Right renal cortex interstitium (tissue), 3 donors: Measurements from ENCODE around the gene TYMP. TPM values are rescaled to one million over a fixed set of nuclear protein-coding genes. Genes with fewer than 3 reads are reported as not detected.

ENCODE experiments used
- DNase-seq, 3 donors: peaks; one replicate each; pipeline ENCODE4 v3.0.0-alpha.2; 2013; ENCODE audit warnings: low read depth in 3 of 3, low spot score in 2 of 3
- polyA plus RNA-seq, 3 donors: library from polyadenylated mRNA; unstranded; fragments of 120-200 nt; gene quantifications; one replicate each; pipeline ENCODE4 v1.2.1, GENCODE V29; 2013; ENCODE audit not compliant: insufficient read length in 3 of 3

The TYMP gene
- polyA plus RNA-seq, 3 donors: 1.0 to 1.2 (median 1.1) TPM

DNA sequence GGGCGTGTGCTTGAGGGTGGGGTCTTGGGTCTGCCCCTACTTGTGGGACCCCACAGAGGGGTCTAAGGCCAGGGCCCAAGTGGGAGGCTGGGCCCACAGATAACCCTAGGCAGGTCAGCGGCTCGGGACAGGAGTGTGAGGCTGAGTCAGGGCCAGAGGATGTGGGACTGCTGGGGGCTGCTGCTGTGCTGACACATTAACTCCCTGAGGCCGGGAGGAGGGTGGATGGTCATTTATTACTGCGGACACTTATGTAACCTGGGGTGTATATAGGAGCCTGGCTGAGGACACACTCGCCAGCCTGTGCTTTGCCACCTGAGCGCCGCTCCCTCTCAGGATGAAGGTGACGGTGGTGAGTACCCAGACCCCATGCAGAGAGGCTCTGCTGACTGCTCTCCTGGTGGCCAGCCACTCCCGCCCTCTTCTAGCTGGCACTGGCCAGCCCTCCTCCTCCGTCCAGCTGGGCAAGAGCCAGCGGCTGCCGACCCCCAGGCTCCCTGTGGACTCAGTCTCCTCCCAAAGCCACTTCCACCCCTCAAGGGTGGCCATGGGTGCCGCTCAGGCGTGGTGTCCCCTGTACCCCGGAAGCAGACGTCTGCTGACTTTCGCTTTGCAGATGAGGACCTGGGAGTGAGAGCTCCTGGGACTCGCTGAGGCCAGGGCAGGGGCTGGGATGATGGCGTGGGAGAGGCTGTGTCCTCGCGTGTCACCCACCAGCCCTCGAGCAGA, 43.1 kb downstream of the TYMP start, which contains the start of gene MIOX:
MIOX (plus strand) TSS at position 299 of the 729 bp plus-strand sequence; CDS start at position 338, 39 bp downstream.
- no peak for DNase-seq

DNA sequence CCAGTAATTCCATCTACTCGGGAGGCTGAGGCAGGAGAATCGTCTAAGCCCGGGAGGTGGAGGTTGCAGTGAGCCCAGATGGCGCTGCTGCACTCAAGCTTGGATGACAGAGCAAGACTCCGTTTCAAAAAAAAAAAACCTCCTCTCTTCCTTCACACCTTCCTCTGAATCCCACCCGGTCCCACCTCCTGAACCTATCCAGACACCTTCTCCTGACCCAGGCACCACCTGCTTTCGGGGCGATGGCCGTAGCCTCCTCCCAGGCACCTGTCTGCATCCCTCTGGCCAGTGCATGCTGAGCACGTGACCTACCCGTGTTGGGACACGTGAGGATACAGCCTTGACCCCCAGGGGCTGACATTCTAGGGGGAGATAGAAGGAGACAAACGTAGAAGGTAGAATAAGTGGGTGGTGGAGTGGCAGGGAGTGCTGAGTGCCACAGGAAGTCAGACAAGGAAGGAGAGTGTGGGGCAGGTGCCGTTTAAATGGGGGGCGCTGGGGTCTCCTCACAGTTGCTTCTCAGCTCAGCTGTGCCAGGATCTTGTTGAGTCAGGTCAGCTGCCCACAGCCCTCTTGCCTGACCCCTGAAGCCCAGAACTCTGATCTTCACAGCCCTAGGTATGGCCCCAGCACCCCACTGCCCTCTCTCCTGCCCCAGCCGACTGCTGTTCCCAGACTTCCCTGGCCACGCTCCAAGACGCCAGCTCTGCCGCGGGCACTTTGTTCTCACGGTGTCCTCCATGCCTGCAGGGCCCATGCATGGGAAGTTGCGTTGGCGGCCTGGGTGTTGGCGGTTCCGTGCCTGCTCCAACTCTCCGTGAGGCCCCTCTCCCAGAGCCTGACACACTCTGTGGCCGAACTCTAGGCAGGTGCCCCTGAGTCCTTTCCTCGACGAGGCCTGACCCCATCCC, 44.3 kb downstream of the TYMP start:
- DNase-seq: no peak

GRCh38 chr22:50483977-50484853, 45.6 kb downstream of the TYMP start:
- DNase-seq: no peak

- no peak for DNase-seq
Measured at GRCh38 chr22:50483556-50483955, 46.3 kb downstream of the TYMP start.

DNA sequence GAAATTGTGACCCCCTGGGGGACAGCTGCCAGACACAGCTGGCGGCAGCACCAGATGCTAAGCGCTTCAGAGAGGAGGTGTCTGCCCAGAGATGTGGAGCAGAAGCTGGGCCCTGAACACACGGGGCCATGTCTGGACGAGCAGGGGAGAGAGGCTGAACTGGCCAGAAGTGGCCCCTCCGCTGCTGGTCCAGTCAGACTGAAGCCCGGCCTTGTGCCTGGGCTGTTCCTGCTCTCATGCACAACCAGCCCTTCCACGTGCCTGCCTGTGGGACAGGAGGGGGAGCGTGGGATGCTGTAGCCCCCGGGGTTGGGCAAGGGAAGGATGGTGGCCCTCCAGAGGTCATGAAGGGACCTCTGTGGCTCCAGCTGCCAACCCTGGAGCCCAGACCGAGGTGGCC, 46.7 kb downstream of the TYMP start:
- DNase-seq: no peak

DNA sequence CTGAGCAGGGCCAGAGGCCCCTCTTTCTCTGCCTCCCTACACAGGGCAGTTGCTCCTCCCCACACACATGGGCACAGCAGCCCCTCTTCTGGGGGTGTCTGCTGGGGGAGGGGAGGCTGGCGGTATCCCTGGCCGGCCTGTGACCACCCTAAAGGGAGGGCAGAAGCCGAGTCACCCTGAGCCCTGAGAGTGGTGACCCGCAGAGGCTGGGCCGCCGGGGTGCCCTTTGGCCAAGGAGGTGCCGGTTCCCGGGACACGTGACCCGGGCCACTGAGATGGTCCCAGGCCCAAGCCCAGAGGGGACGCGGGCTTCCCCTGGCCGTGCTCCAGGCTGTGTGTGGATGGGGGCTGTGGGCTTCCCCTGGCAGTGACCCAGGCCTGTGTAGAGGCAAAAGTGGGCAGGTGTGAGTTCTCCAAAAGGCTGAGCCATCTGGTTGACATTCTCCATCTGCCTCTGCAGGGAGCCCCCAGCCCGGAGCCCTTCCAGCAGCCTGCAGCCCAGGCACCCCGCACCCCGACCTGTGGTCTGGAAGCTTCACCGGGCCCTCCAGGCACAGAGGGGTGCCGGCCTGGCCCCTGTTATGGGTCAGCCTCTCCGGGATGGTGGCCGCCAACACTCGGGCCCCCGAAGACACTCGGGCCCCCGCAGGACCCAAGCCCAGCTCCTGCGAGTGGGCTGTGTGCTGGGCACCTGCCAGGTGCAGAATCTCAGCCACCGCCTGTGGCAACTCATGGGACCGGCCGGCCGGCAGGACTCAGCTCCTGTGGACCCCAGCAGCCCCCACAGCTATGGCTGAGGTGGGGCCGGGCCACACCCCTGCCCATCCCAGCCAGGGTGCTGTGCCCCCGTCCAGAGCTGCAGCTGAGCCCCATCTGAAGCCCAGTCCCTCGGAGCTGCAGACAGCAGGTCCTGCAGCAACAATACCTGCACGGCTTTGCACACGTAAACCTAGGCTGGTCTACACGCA, 47.4 kb downstream of the TYMP start:
- no peak for DNase-seq

DNA sequence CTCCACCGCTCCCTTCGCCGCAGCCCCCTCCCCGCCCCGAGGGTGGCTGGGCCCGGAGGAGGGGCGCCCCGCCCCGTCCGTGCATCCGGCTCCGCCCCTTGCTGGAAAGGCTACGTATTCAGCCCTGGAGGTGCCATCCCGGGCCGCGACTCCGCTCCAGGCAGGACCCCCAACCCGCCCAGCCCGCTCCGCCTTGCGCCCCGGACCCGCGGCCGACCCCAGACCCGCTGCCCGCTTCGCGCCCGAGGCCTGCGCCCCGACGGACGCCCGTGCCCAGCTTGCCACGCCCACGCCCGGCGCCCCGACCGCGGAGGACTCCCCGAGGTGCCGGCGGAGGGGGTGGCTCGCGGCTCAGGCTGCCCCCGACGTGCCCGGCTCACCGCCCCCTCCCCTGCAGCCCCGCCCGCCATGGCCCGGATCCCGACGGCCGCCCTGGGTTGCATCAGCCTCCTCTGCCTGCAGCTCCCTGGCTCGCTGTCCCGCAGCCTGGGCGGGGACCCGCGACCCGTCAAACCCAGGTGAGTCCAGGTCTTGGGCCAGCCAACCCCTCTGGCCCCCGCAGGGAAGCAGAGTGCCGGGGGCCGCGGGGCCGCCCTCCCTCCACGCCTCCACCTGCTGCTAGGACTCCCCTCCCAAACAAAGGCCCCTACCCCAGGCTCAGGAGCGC, 48.2 kb downstream of the TYMP start, which contains the start of gene ADM2:
ADM2 (plus strand) TSS at position 104 of the 667 bp plus-strand sequence; CDS start at position 409, 305 bp downstream.
- DNase-seq: no peak

- no peak for DNase-seq
Measured at GRCh38 chr22:50481045-50481439, 48.8 kb downstream of the TYMP start.

DNA sequence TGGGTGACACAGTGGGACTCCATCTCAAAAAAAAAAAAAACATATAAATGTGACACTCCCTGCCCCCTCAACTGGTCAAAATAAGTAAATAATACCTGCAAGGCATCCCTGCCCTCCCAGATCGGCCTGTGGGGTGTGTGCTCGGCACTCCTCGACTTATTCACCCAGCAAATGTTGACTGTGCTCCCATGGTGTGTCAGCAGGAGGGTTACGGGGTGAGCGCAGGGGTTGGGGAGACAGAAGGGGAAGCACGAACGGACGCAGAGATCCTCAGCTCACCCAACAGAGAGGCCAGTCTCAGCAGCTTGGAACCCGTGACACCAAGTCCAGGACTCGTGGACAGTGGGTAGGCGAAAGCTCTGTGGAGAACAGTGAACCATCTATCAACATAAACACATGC, 50.1 kb downstream of the TYMP start:
- DNase-seq: no peak

GRCh38 chr22:50477923-50478322, 51.9 kb downstream of the TYMP start:
- no peak for DNase-seq

- DNase-seq: no peak
Measured at GRCh38 chr22:50476868-50477267, 52.9 kb downstream of the TYMP start.

Other genes with a start within 250 kb of the TYMP start
- 100 to 1,000 TPM; 193 to 218 (median 204) TPM for gene PLXNB2, start 222.4 kb downstream of the TYMP start, polyA plus RNA-seq
- gene DENND6B, start 203.0 kb downstream of the TYMP start, polyA plus RNA-seq: 10 to 100 TPM in 2 of 3 donors, 1 to 10 TPM in 1; 9.0 to 12.0 (median 11.2) TPM
- gene PPP6R2, start 186.7 kb downstream of the TYMP start, polyA plus RNA-seq: 10 to 100 TPM; 29.8 to 31.5 (median 31.5) TPM
- 10 to 100 TPM; 24.7 to 28.0 (median 26.6) TPM for gene SBF1, start 55.0 kb downstream of the TYMP start, polyA plus RNA-seq
- 1 to 10 TPM; 3.2 to 5.9 (median 4.1) TPM for gene ADM2, start 48.5 kb downstream of the TYMP start, polyA plus RNA-seq
- gene MIOX, start 43.2 kb downstream of the TYMP start, polyA plus RNA-seq: 10 to 100 TPM in 2 of 3 donors, 1 to 10 TPM in 1; 3.2 to 19.0 (median 13.4) TPM
- gene LMF2, start 22.3 kb downstream of the TYMP start, polyA plus RNA-seq: 10 to 100 TPM; 28.1 to 35.2 (median 32.0) TPM
- gene NCAPH2, start 21.8 kb downstream of the TYMP start, polyA plus RNA-seq: 10 to 100 TPM; 35.6 to 41.1 (median 39.4) TPM
- gene SCO2, start 4.4 kb downstream of the TYMP start, polyA plus RNA-seq: 1 to 10 TPM in 2 of 3 donors, not detected in 1; 1.0 to 1.7 TPM
- gene KLHDC7B, start 15.9 kb upstream of the TYMP start, polyA plus RNA-seq: under 1 TPM; 0.04 to 0.86 (median 0.36) TPM
- gene SYCE3, start 32.9 kb upstream of the TYMP start, polyA plus RNA-seq: under 1 TPM in 2 of 3 donors, not detected in 1; 0.28 to 0.61 TPM
- gene CPT1B, start 48.4 kb upstream of the TYMP start, polyA plus RNA-seq: 1 to 10 TPM; 9.0 to 9.7 (median 9.1) TPM
- 10 to 100 TPM; 62.8 to 82.6 (median 82.5) TPM for gene CHKB, start 52.8 kb upstream of the TYMP start, polyA plus RNA-seq
- under 1 TPM; 0.41 to 0.57 (median 0.56) TPM for gene MAPK8IP2, start 70.8 kb upstream of the TYMP start, polyA plus RNA-seq
- gene ARSA, start 98.1 kb upstream of the TYMP start, polyA plus RNA-seq: 10 to 100 TPM; 10.3 to 14.0 (median 11.0) TPM
- 10 to 100 TPM in 2 of 3 donors, 1 to 10 TPM in 1; 9.1 to 13.2 (median 12.5) TPM for gene SHANK3, start 142.8 kb upstream of the TYMP start, polyA plus RNA-seq
- under 1 TPM; 0.25 to 0.45 (median 0.28) TPM for gene ACR, start 208.2 kb upstream of the TYMP start, polyA plus RNA-seq